Activated B cell treated with CpG ODN at 0.5 μM for 24 hours (primary cell): ENCODE measurements around the gene CHMP2B. TPM values are rescaled to one million over a fixed set of nuclear protein-coding genes. Genes with fewer than 3 reads are reported as not detected.
A peak's percentile ranks its signal among the peaks of the same experiment; 100 is the strongest.

ENCODE experiments used
- ATAC-seq: fragments of 200-7000 bp; cut with Tn5 transposase; one replicate; pipeline ENCODE4 v1.10.0; 2021; ENCODE audit warnings: low read depth, mild to moderate bottlenecking, moderate library complexity
- CTCF ChIA-PET: fragments of 350-600 bp; sonication (Branson Sonifier 250); formaldehyde crosslinking; loops from one replicate; lab custom pipeline; 2021; ENCODE audit warnings: antibody characterized with exemption; lab: Charles Lee
- POLR2A ChIA-PET: fragments of 350-600 bp; sonication (Branson Sonifier 250); formaldehyde crosslinking; loops from one replicate; lab custom pipeline; 2021; ENCODE audit warnings: antibody characterized with exemption; lab: Charles Lee
- DNase-seq: peaks from one replicate; pipeline ENCODE4 v3.0.0; 2022
- H3K27ac Mint-ChIP-seq: one replicate; pipeline ENCODE4 v1.8.0; 2020; ENCODE audit warnings: mixed read lengths
- H3K27me3 Mint-ChIP-seq: one replicate; pipeline ENCODE4 v1.8.0; 2021; ENCODE audit warnings: mixed read lengths
- H3K36me3 Mint-ChIP-seq: one replicate; pipeline ENCODE4 v1.8.0; 2021; ENCODE audit warnings: low read depth, mixed read lengths
- H3K4me1 Mint-ChIP-seq: one replicate; pipeline ENCODE4 v1.8.0; 2021; ENCODE audit warnings: mixed read lengths
- H3K4me3 Mint-ChIP-seq: one replicate; pipeline ENCODE4 v1.8.0; 2020; ENCODE audit warnings: mild to moderate bottlenecking, mixed read lengths
- H3K9me3 Mint-ChIP-seq: one replicate; pipeline ENCODE4 v1.8.0; 2020; ENCODE audit warnings: mixed read lengths
- CTCF ChIP-seq: fragments of 200-600 bp; IDR thresholded peaks from one replicate; pipeline ENCODE4 v1.8.0; 2022; ENCODE audit warnings: antibody characterized with exemption, mild to moderate bottlenecking
- intact Hi-C: fragments of 100-400 bp; cut with micrococcal nuclease; formaldehyde crosslinking; loops from one replicate; pipeline ENCODE4 v1.15.1; 2024
- total RNA-seq: library from RNA; stranded (reverse); gene quantifications from 2 replicates; pipeline ENCODE4 v1.2.3, GENCODE V29; 2022

The CHMP2B gene
- total RNA-seq, result 21.7 and 26.8 TPM in 2 replicates

- intact Hi-C loops, result loop anchor here (1.0 to 2.0 kb wide), 5 partner anchors 10 to 922 kb away; partner anchors contain the start of genes C3orf38, CGGBP1 and ZNF654
- H3K27ac Mint-ChIP-seq, result peak within 1 kb of the TSS; percentile 97
- ChIA-PET POLR2A (interaction anchor here (0.6 to 2.2 kb wide), 3 partner anchors 832 to 923 kb away, joined by 7 to 13 read pairs (median 8); partner anchors contain the start of genes C3orf38, CGGBP1 and ZNF654), CTCF (interaction anchor here (0.8 to 1.3 kb wide), 2 partner anchors 33 to 94 kb away, joined by 3 to 6 read pairs; no protein-coding TSS in a partner anchor)
- TF ChIP-seq CTCF, result no peak
- H3K9me3 Mint-ChIP-seq, result peaks cover 2% of the 10 kb centered on the region
- H3K4me3 Mint-ChIP-seq, result peak within 1 kb of the TSS; percentile 99
- ATAC-seq, result peak; percentile 90
- peaks cover 14% of the 10 kb centered on the region for H3K36me3 Mint-ChIP-seq
- peaks cover 49% of the 10 kb centered on the region for H3K4me1 Mint-ChIP-seq
- H3K27me3 Mint-ChIP-seq, result peaks cover 7% of the 10 kb centered on the region
- DNase-seq, result peak; percentile 92
These were observed at the start of gene CHMP2B for GRCh38 chr3:87227104-87227834. Gene CHMP2B (plus strand): TSS chr3:87227309. CDS start chr3:87227523, 214 bp downstream.

GRCh38 chr3:87179642-87180041 is 47.5 kb upstream of the CHMP2B start:
- TF ChIP-seq CTCF, result no peak
- no peaks in the 10 kb centered on the region for H3K36me3 Mint-ChIP-seq
- ATAC-seq (no peak), DNase-seq (no peak)
- intact Hi-C loops, result no loop called here
- POLR2A ChIA-PET, result no interaction called here
- no peaks in the 10 kb centered on the region for H3K9me3 Mint-ChIP-seq
- H3K4me3 Mint-ChIP-seq, result no peak overlapping the region
- no peaks in the 10 kb centered on the region for H3K4me1 Mint-ChIP-seq
- H3K27ac Mint-ChIP-seq, result no peak overlapping the region
- no peaks in the 10 kb centered on the region for H3K27me3 Mint-ChIP-seq
- CTCF ChIA-PET, result no interaction called here

- POLR2A ChIA-PET, result no interaction called here
- ATAC-seq, result no peak
- H3K27me3 Mint-ChIP-seq, result no peaks in the 10 kb centered on the region
- H3K36me3 Mint-ChIP-seq, result no peaks in the 10 kb centered on the region
- no peak overlapping the region for H3K4me3 Mint-ChIP-seq
- intact Hi-C loops, result no loop called here
- no peaks in the 10 kb centered on the region for H3K4me1 Mint-ChIP-seq
- H3K27ac Mint-ChIP-seq, result no peak overlapping the region
- CTCF ChIA-PET, result no interaction called here
- no peak for DNase-seq
- H3K9me3 Mint-ChIP-seq, result no peaks in the 10 kb centered on the region
- no peak for TF ChIP-seq CTCF
These were observed 45.6 kb upstream of the CHMP2B start for GRCh38 chr3:87181551-87181950.

GRCh38 chr3:87182023-87182422 is 45.1 kb upstream of the CHMP2B start:
- H3K27ac Mint-ChIP-seq, result no peak overlapping the region
- intact Hi-C loops, result no loop called here
- no peaks in the 10 kb centered on the region for H3K4me1 Mint-ChIP-seq
- ATAC-seq (no peak), DNase-seq (no peak)
- CTCF ChIA-PET, result no interaction called here
- H3K36me3 Mint-ChIP-seq, result no peaks in the 10 kb centered on the region
- TF ChIP-seq CTCF, result no peak
- H3K27me3 Mint-ChIP-seq, result no peaks in the 10 kb centered on the region
- no peaks in the 10 kb centered on the region for H3K9me3 Mint-ChIP-seq
- POLR2A ChIA-PET, result no interaction called here
- H3K4me3 Mint-ChIP-seq, result no peak overlapping the region

GRCh38 chr3:87186608-87187159 is 40.4 kb upstream of the CHMP2B start:
- H3K27me3 Mint-ChIP-seq, result peaks cover 4% of the 10 kb centered on the region
- no peak overlapping the region for H3K27ac Mint-ChIP-seq
- ATAC-seq (no peak), DNase-seq (no peak)
- intact Hi-C loops, result no loop called here
- no peaks in the 10 kb centered on the region for H3K4me1 Mint-ChIP-seq
- ChIA-PET POLR2A (no interaction called here), CTCF (no interaction called here)
- no peak overlapping the region for H3K4me3 Mint-ChIP-seq
- H3K36me3 Mint-ChIP-seq, result no peaks in the 10 kb centered on the region
- TF ChIP-seq CTCF, result no peak
- no peaks in the 10 kb centered on the region for H3K9me3 Mint-ChIP-seq
